Bronchial epithelial cell (primary cell): ENCODE data around the gene SAG. TPM values are rescaled to one million over a fixed set of nuclear protein-coding genes. Genes with fewer than 3 reads are reported as not detected.

ENCODE experiments used
- DNase-seq: peaks from one replicate; pipeline ENCODE4 v3.0.0-alpha.2; 2010; ENCODE audit warnings: low read depth
- FAIRE-seq: peaks from 2 replicates; lab custom pipeline; 2011; peaks lifted over from hg19 to GRCh38; lab: Jason Lieb, UNC
- H3K27me3 ChIP-seq: 2 replicates; pipeline ENCODE4 v1.5.1; 2011; ENCODE audit warnings: low read length; ENCODE audit not compliant: control insufficient read depth, insufficient read depth
- H3K36me3 ChIP-seq: 2 replicates; pipeline ENCODE4 v1.5.1; 2011; ENCODE audit warnings: low read length; ENCODE audit not compliant: control insufficient read depth, insufficient read depth
- H3K4me3 ChIP-seq: 2 replicates; pipeline ENCODE4 v1.5.1; 2011; ENCODE audit warnings: mild to moderate bottlenecking, low read depth, low read length, control low read depth
- total RNA-seq: library from RNA; depleted of rRNA; stranded (reverse); fragments of >200 nt; gene quantifications from 2 replicates; pipeline ENCODE4 v1.2.1, GENCODE V29; 2014
- TF ChIP-seq, protein P1 (sequence below): IDR thresholded peaks from 2 replicates; pipeline ENCODE4 v1.5.1; 2011; ENCODE audit warnings: mild to moderate bottlenecking, moderate library complexity, low read length, control low read depth, inconsistent platforms; ENCODE audit not compliant: insufficient read depth, severe bottlenecking

The SAG gene
- total RNA-seq, 1 donor from 2014 or later = not detected

- DNase-seq (no peak), FAIRE-seq (no peak)
- H3K4me3 ChIP-seq = peak within 1 kb of the TSS; percentile 57
- TF ChIP-seq, protein P1, sequence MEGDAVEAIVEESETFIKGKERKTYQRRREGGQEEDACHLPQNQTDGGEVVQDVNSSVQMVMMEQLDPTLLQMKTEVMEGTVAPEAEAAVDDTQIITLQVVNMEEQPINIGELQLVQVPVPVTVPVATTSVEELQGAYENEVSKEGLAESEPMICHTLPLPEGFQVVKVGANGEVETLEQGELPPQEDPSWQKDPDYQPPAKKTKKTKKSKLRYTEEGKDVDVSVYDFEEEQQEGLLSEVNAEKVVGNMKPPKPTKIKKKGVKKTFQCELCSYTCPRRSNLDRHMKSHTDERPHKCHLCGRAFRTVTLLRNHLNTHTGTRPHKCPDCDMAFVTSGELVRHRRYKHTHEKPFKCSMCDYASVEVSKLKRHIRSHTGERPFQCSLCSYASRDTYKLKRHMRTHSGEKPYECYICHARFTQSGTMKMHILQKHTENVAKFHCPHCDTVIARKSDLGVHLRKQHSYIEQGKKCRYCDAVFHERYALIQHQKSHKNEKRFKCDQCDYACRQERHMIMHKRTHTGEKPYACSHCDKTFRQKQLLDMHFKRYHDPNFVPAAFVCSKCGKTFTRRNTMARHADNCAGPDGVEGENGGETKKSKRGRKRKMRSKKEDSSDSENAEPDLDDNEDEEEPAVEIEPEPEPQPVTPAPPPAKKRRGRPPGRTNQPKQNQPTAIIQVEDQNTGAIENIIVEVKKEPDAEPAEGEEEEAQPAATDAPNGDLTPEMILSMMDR = peak; percentile 23
- H3K27me3 ChIP-seq = no peaks in the 10 kb centered on the region
- no peaks in the 10 kb centered on the region for H3K36me3 ChIP-seq
Observed at GRCh38 chr2:233353769-233354499, 46.3 kb downstream of the SAG start, which contains the start of gene DGKD. Gene DGKD (plus strand): TSS chr2:233354494. CDS start chr2:233354519, 25 bp downstream.

GRCh38 chr2:233354500-233354924, 46.9 kb downstream of the SAG start:
- Histone ChIP-seq H3K4me3 (peak overlapping the region; percentile 57), H3K27me3 (no peaks in the 10 kb centered on the region), H3K36me3 (no peaks in the 10 kb centered on the region)
- DNase-seq = no peak
- FAIRE-seq = no peak
- TF ChIP-seq, protein P1 = no peak

DNA sequence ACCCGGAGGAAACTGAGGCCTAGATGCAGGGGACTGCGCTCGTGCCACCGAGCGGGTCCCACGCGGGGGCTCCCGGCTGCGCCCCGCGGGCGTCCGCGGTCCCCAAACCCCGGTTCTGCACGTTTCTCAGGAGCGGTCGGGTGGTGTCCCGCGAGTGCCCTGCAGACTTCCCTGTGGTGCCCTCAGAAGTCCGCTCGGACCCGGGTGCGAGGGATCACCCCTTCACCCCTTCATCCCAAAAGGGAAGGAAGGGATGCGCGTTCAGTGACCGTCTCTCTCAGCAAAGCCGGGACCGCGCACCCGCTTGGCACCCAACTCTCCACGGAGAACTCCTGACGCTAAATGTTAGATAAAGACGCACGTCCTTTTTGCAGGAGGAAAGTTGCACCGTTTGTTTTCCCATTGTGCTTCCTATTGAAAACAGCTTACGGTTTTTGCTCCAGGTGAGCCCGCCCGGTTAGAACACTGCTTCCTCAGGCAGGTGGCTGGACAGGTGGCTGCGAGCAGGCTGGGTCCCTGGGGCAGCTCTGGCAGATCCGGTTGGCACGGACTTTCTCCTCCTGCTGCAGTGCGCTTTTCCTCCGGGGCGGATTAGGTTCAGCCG, 47.5 kb downstream of the SAG start:
- Histone ChIP-seq H3K4me3 (peak overlapping the region; percentile 57), H3K36me3 (no peaks in the 10 kb centered on the region), H3K27me3 (no peaks in the 10 kb centered on the region)
- TF ChIP-seq, protein P1 = no peak
- FAIRE-seq (no peak), DNase-seq (no peak)

- DNase-seq = no peak
- FAIRE-seq = peak; percentile 55
Observed at GRCh38 chr2:233355916-233356315, 48.3 kb downstream of the SAG start.

DNA sequence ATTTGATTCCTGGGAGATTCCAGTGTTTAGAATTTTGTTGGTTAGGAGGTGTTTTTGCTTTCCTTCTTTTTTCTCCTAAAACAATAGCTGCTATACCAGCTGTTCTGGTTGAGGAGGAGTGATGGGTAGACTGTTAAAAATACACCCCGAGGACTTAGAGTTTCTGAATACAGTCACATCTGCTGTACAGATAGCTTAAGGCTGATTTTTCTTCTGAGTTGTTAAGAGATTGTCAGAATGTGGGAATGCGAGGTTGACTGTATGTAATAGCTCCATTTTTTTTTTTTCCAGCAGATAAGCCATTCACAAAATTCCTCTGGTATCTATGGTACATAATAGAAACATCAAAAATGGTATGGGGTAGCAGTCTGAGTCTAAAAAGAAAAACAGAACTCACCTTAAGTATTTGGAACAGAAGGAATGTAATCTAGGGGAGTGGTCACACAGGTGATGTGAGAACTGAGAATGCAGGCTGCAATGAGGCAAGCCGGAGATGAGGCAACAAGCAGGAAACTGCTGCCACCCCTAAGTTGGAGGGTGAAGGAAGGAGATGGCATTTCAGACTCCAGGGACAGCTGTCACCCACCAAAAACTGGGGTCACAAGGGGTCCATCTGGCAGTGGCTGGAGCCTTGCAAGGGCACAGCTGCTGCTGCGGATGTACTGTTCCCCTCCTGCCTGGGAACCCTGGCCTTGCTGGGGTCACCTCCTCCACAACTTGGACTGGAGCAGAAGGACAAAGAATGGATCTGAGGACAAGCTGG, 49.1 kb downstream of the SAG start:
- Histone ChIP-seq H3K4me3 (no peak overlapping the region), H3K27me3 (no peaks in the 10 kb centered on the region), H3K36me3 (no peaks in the 10 kb centered on the region)
- no peak for FAIRE-seq
- no peak for DNase-seq
- TF ChIP-seq, protein P1 = no peak

More at GRCh38 chr2:233355916-233356315, 48.3 kb downstream of the SAG start:
- Histone ChIP-seq H3K27me3 (no peaks in the 10 kb centered on the region), H3K4me3 (no peak overlapping the region), H3K36me3 (no peaks in the 10 kb centered on the region)
- TF ChIP-seq, protein P1 = no peak
